Lower leg skin (tissue), 3 donors: Measurements from ENCODE around the gene IL1B.

Source experiments
- POLR2A ChIP-seq, 2 donors: fragments of 450-650 bp; IDR thresholded peaks; one replicate each; pipeline ENCODE4 v1.6.1; 2016 to 2017; ENCODE audit warnings: antibody characterized with exemption in 2 of 2, mild to moderate bottlenecking in 1 of 2, moderate library complexity in 1 of 2
- TF ChIP-seq, protein P1 (sequence below), 3 donors: fragments of 450-650 bp; IDR thresholded peaks; one replicate each; pipeline ENCODE4 v1.5.1; 2016; ENCODE audit warnings: antibody characterized with exemption in 3 of 3, mild to moderate bottlenecking in 3 of 3, moderate library complexity in 2 of 3

GRCh38 chr2:112835061-112835501 is 1.5 kb downstream of the IL1B start:
- TF ChIP-seq, protein P1, sequence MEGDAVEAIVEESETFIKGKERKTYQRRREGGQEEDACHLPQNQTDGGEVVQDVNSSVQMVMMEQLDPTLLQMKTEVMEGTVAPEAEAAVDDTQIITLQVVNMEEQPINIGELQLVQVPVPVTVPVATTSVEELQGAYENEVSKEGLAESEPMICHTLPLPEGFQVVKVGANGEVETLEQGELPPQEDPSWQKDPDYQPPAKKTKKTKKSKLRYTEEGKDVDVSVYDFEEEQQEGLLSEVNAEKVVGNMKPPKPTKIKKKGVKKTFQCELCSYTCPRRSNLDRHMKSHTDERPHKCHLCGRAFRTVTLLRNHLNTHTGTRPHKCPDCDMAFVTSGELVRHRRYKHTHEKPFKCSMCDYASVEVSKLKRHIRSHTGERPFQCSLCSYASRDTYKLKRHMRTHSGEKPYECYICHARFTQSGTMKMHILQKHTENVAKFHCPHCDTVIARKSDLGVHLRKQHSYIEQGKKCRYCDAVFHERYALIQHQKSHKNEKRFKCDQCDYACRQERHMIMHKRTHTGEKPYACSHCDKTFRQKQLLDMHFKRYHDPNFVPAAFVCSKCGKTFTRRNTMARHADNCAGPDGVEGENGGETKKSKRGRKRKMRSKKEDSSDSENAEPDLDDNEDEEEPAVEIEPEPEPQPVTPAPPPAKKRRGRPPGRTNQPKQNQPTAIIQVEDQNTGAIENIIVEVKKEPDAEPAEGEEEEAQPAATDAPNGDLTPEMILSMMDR (IDR thresholded peaks at IDR 0.05): no peak
- no peak for TF ChIP-seq POLR2A (IDR thresholded peaks at IDR 0.05)
